ENCODE data around the gene DNAJA1. TPM values are rescaled to one million over a fixed set of nuclear protein-coding genes. Genes with fewer than 3 reads are reported as not detected.

The DNAJA1 gene
- total RNA-seq, 2 donors from 2014 or later = 33.5 to 36.6 TPM

GRCh38 chr9:33042473-33042872, 17.4 kb downstream of the DNAJA1 start:
- Histone ChIP-seq H3K9me3 (no peaks in the 10 kb centered on the region), H3K36me3 (replicated peaks in 1 of 2; ENCODE audit: insufficient read depth in 1 of 2, low read depth in 2 of 2) (peaks cover 3 to 17% of the 10 kb centered on the region in 2 donors), H3K27ac (peak overlapping the region in 3 of 4 donors; percentile 11 to 96 (median 34)), H3K4me1 (peaks cover 22% of the 10 kb centered on the region), H3K27me3 (no peaks in the 10 kb centered on the region), H3K4me3 (no peak overlapping the region)
- peak in 1 of 4 donors; percentile 13 for DNase-seq
- no peak for TF ChIP-seq POLR2A (IDR thresholded peaks at IDR 0.05)
- no peak for ATAC-seq
- intact Hi-C loops (cut with DNase I) = no loop called here
- 17 to 24% methylated on average over 8 of the region's 8 CpGs for WGBS, 2 donors

- TF ChIP-seq CTCF (IDR thresholded peaks at IDR 0.05) (no peak), POLR2A (IDR thresholded peaks at IDR 0.05) (no peak)
- H3K4me3 ChIP-seq = peak overlapping the region in 1 of 2 donors; percentile 70
- H3K36me3 ChIP-seq (replicated peaks in 1 of 2; ENCODE audit: insufficient read depth in 1 of 2, low read depth in 2 of 2) = peaks cover 0 to 14% of the 10 kb centered on the region in 2 donors
- ATAC-seq (no peak), DNase-seq (no peak)
- peaks cover 22% of the 10 kb centered on the region for H3K4me1 ChIP-seq
- 48 to 51% methylated on average over 8 of the region's 8 CpGs for WGBS, 2 donors
- H3K9me3 ChIP-seq = no peaks in the 10 kb centered on the region
- intact Hi-C loops (cut with DNase I) = no loop called here
- no peaks in the 10 kb centered on the region for H3K27me3 ChIP-seq
- peak overlapping the region in 3 of 4 donors; percentile 69 to 96 (median 90) for H3K27ac ChIP-seq
Measured at GRCh38 chr9:33043671-33044070, 18.6 kb downstream of the DNAJA1 start.

GRCh38 chr9:33044162-33044673, 19.1 kb downstream of the DNAJA1 start:
- DNase-seq = peak; percentile 83 to 91 (median 86)
- intact Hi-C loops (cut with DNase I) = no loop called here
- H3K36me3 ChIP-seq (replicated peaks in 1 of 2; ENCODE audit: insufficient read depth in 1 of 2, low read depth in 2 of 2) = peaks cover 0 to 14% of the 10 kb centered on the region in 2 donors
- H3K4me1 ChIP-seq = peaks cover 22% of the 10 kb centered on the region
- H3K27ac ChIP-seq = peak overlapping the region; percentile 69 to 96 (median 88)
- H3K9me3 ChIP-seq = no peaks in the 10 kb centered on the region
- peak; percentile 93 for ATAC-seq
- H3K4me3 ChIP-seq = peak overlapping the region; percentile 5 to 70
- TF ChIP-seq CTCF (IDR thresholded peaks at IDR 0.05) (peak in 2 of 7 experiments; percentile 1 to 13), POLR2A (IDR thresholded peaks at IDR 0.05) (peak; percentile 31 to 63 (median 44))
- no peaks in the 10 kb centered on the region for H3K27me3 ChIP-seq
- 0 to 1% methylated on average over 10 to 41 of the region's 41 CpGs for WGBS, 2 donors

- 31 to 35% methylated on average over 12 of the region's 12 CpGs for WGBS, 2 donors
- peaks cover 0 to 14% of the 10 kb centered on the region in 2 donors for H3K36me3 ChIP-seq (replicated peaks in 1 of 2; ENCODE audit: insufficient read depth in 1 of 2, low read depth in 2 of 2)
- ATAC-seq (peak; percentile 61), DNase-seq (peak; percentile 47 to 56 (median 50))
- H3K9me3 ChIP-seq = no peaks in the 10 kb centered on the region
- no peak for TF ChIP-seq POLR2A (IDR thresholded peaks at IDR 0.05)
- peak in 3 of 7 experiments; percentile 28 to 36 (median 31) for TF ChIP-seq CTCF (IDR thresholded peaks at IDR 0.05)
- H3K27ac ChIP-seq = peak overlapping the region; percentile 69 to 96 (median 88)
- peaks cover 22% of the 10 kb centered on the region for H3K4me1 ChIP-seq
- H3K4me3 ChIP-seq = peak overlapping the region in 1 of 2 donors; percentile 70
- intact Hi-C loops (cut with DNase I) = no loop called here
- H3K27me3 ChIP-seq = no peaks in the 10 kb centered on the region
Measured at GRCh38 chr9:33044677-33045282, 19.7 kb downstream of the DNAJA1 start.

- Histone ChIP-seq H3K4me3 (no peak overlapping the region), H3K4me1 (peaks cover 22% of the 10 kb centered on the region), H3K9me3 (no peaks in the 10 kb centered on the region), H3K27ac (no peak overlapping the region), H3K36me3 (replicated peaks in 1 of 2; ENCODE audit: insufficient read depth in 1 of 2, low read depth in 2 of 2) (peaks cover 0 to 12% of the 10 kb centered on the region in 2 donors), H3K27me3 (no peaks in the 10 kb centered on the region)
- intact Hi-C loops (cut with DNase I) = no loop called here
- no peak for ATAC-seq
- TF ChIP-seq CTCF (IDR thresholded peaks at IDR 0.05) (no peak), POLR2A (IDR thresholded peaks at IDR 0.05) (no peak)
- DNase-seq = no peak
- WGBS, 2 donors = 89 to 92% methylated on average over 1 of the region's 1 CpG
Measured at GRCh38 chr9:33046061-33046460, 21.0 kb downstream of the DNAJA1 start.
